Peyer's patch (tissue), 4 donors: ENCODE data around the gene SIRPB2. TPM values are rescaled to one million over a fixed set of nuclear protein-coding genes. Genes with fewer than 3 reads are reported as not detected.

Source experiments
- DNase-seq, 3 donors: peaks; one replicate each; pipeline ENCODE4 v3.0.0-alpha.2; 2017 to 2019
- H3K27ac ChIP-seq, 4 donors: fragments of 200-600 bp; sonication (generic); one replicate each; pipeline ENCODE4 v1.5.1; 2016 to 2019
- H3K27me3 ChIP-seq, 2 donors: fragments of 200-600 bp; sonication (generic); one replicate each; pipeline ENCODE4 v1.5.1; 2019
- H3K36me3 ChIP-seq, 3 donors: fragments of 200-600 bp; sonication (generic); one replicate each; pipeline ENCODE4 v1.5.1; 2016 to 2019
- H3K4me1 ChIP-seq, 4 donors: fragments of 200-600 bp; sonication (generic); one replicate each; pipeline ENCODE4 v1.5.1; 2016 to 2019
- H3K4me3 ChIP-seq, 4 donors: fragments of 200-600 bp; sonication (generic); 1 replicate in 3 of 4; 2 replicates in 1 of 4; pipeline ENCODE4 v1.5.1; 2016 to 2019; ENCODE audit warnings: mild to moderate bottlenecking in 1 of 4
- H3K9me3 ChIP-seq, 4 donors: fragments of 200-600 bp; sonication (generic); one replicate each; pipeline ENCODE4 v1.5.1; 2016 to 2019; ENCODE audit warnings: mild to moderate bottlenecking in 1 of 4
- CTCF ChIP-seq, 6 experiments: fragments of 450-650 bp in 4 of 6; fragments of 200-600 bp in 2 of 6; sonication (generic) in 1 of 6; IDR thresholded peaks; one replicate each; pipeline ENCODE4 v1.5.1; 2017 to 2019; ENCODE audit warnings: antibody characterized with exemption in 6 of 6, mild to moderate bottlenecking in 3 of 6, moderate library complexity in 1 of 6
- POLR2A ChIP-seq, 2 donors: fragments of 450-650 bp; IDR thresholded peaks; one replicate each; pipeline ENCODE4 v1.5.1; 2017; ENCODE audit warnings: antibody characterized with exemption in 2 of 2, mild to moderate bottlenecking in 2 of 2, moderate library complexity in 2 of 2
- total RNA-seq, 4 donors: library from RNA; depleted of rRNA; stranded (reverse); fragments of >200 nt; gene quantifications; one replicate each; pipeline ENCODE4 v1.1.0, GENCODE V29; 2016

Gene SIRPB2
- total RNA-seq, 4 donors from 2014 or later = 6.7 to 6.8 TPM; not detected in 2

- Histone ChIP-seq H3K36me3 (no peaks in the 10 kb centered on the region), H3K27me3 (no peaks in the 10 kb centered on the region), H3K4me1 (no peaks in the 10 kb centered on the region), H3K27ac (no peak overlapping the region), H3K9me3 (no peaks in the 10 kb centered on the region), H3K4me3 (no peak overlapping the region)
- TF ChIP-seq CTCF (IDR thresholded peaks at IDR 0.05) = no peak
- TF ChIP-seq POLR2A (IDR thresholded peaks at IDR 0.05) = no peak
- no peak for DNase-seq
Measured at GRCh38 chr20:1508574-1508973, 17.4 kb upstream of the SIRPB2 start.

- Histone ChIP-seq H3K4me3 (no peak overlapping the region), H3K27ac (no peak overlapping the region), H3K9me3 (no peaks in the 10 kb centered on the region), H3K36me3 (no peaks in the 10 kb centered on the region), H3K27me3 (no peaks in the 10 kb centered on the region), H3K4me1 (no peaks in the 10 kb centered on the region)
- TF ChIP-seq POLR2A (IDR thresholded peaks at IDR 0.05) = no peak
- TF ChIP-seq CTCF (IDR thresholded peaks at IDR 0.05) = no peak
- DNase-seq = no peak
Measured at GRCh38 chr20:1507276-1507675, 16.1 kb upstream of the SIRPB2 start.

GRCh38 chr20:1505871-1506270 lies 14.7 kb upstream of the SIRPB2 start:
- Histone ChIP-seq H3K9me3 (no peaks in the 10 kb centered on the region), H3K27me3 (no peaks in the 10 kb centered on the region), H3K4me3 (no peak overlapping the region), H3K36me3 (no peaks in the 10 kb centered on the region), H3K27ac (no peak overlapping the region), H3K4me1 (no peaks in the 10 kb centered on the region)
- no peak for DNase-seq
- TF ChIP-seq CTCF (IDR thresholded peaks at IDR 0.05) (no peak), POLR2A (IDR thresholded peaks at IDR 0.05) (no peak)

GRCh38 chr20:1505361-1505760 lies 14.1 kb upstream of the SIRPB2 start:
- H3K27me3 ChIP-seq = no peaks in the 10 kb centered on the region
- H3K36me3 ChIP-seq = no peaks in the 10 kb centered on the region
- no peak overlapping the region for H3K4me3 ChIP-seq
- TF ChIP-seq POLR2A (IDR thresholded peaks at IDR 0.05) (no peak), CTCF (IDR thresholded peaks at IDR 0.05) (no peak)
- no peak for DNase-seq
- no peaks in the 10 kb centered on the region for H3K9me3 ChIP-seq
- no peaks in the 10 kb centered on the region for H3K4me1 ChIP-seq
- no peak overlapping the region for H3K27ac ChIP-seq

- Histone ChIP-seq H3K4me1 (no peaks in the 10 kb centered on the region), H3K27me3 (no peaks in the 10 kb centered on the region), H3K9me3 (no peaks in the 10 kb centered on the region), H3K36me3 (no peaks in the 10 kb centered on the region), H3K27ac (no peak overlapping the region), H3K4me3 (no peak overlapping the region)
- DNase-seq = peak; percentile 68 to 92 (median 84)
- TF ChIP-seq CTCF (IDR thresholded peaks at IDR 0.05) = peak; percentile 88 to 99 (median 96)
- TF ChIP-seq POLR2A (IDR thresholded peaks at IDR 0.05) = no peak
Measured at GRCh38 chr20:1503564-1504227, 12.5 kb upstream of the SIRPB2 start.

- H3K4me1 ChIP-seq = no peaks in the 10 kb centered on the region
- H3K27ac ChIP-seq = no peak overlapping the region
- H3K9me3 ChIP-seq = no peaks in the 10 kb centered on the region
- TF ChIP-seq POLR2A (IDR thresholded peaks at IDR 0.05) (no peak), CTCF (IDR thresholded peaks at IDR 0.05) (no peak)
- no peaks in the 10 kb centered on the region for H3K27me3 ChIP-seq
- no peaks in the 10 kb centered on the region for H3K36me3 ChIP-seq
- DNase-seq = no peak
- no peak overlapping the region for H3K4me3 ChIP-seq
Measured at GRCh38 chr20:1500496-1500895, 9.3 kb upstream of the SIRPB2 start.
